GM18511 (cell line): ENCODE measurements around the gene PAK1.
A peak's percentile ranks its signal among the peaks of the same experiment; 100 is the strongest.

Experiments
- ATAC-seq: cut with Tn5 transposase; IDR thresholded peaks from one replicate; pipeline ENCODE4 v1.9.1; 2021; ENCODE audit warnings: mild to moderate bottlenecking, moderate library complexity; ENCODE audit not compliant: unreplicated experiment

The PAK1 gene

GRCh38 chr11:77475206-77475605, 1.3 kb upstream of the PAK1 start:
- ATAC-seq, result no peak

- ATAC-seq, result no peak
Measured at GRCh38 chr11:77474684-77475060, 778 bp upstream of the PAK1 start.

GRCh38 chr11:77472991-77473800, 698 bp downstream of the PAK1 start:
- peak; percentile 42 for ATAC-seq

GRCh38 chr11:77471558-77472193, 2.2 kb downstream of the PAK1 start:
- ATAC-seq, result no peak

- no peak for ATAC-seq
Measured at GRCh38 chr11:77470971-77471370, 2.9 kb downstream of the PAK1 start.

- peak; percentile 51 for ATAC-seq
Measured at GRCh38 chr11:77470504-77470903, 3.4 kb downstream of the PAK1 start.

- no peak for ATAC-seq
Measured at GRCh38 chr11:77468527-77468926, 5.4 kb downstream of the PAK1 start.

GRCh38 chr11:77467993-77468392, 5.9 kb downstream of the PAK1 start:
- no peak for ATAC-seq

- ATAC-seq, result no peak
Measured at GRCh38 chr11:77467233-77467632, 6.7 kb downstream of the PAK1 start.

GRCh38 chr11:77457340-77457739, 16.6 kb downstream of the PAK1 start:
- ATAC-seq, result peak; percentile 24

GRCh38 chr11:77455740-77456139, 18.2 kb downstream of the PAK1 start:
- ATAC-seq, result peak; percentile 52

- no peak for ATAC-seq
Measured at GRCh38 chr11:77454867-77455655, 18.8 kb downstream of the PAK1 start.

GRCh38 chr11:77450227-77450626, 23.7 kb downstream of the PAK1 start:
- ATAC-seq, result no peak

GRCh38 chr11:77449784-77450183, 24.1 kb downstream of the PAK1 start:
- no peak for ATAC-seq

GRCh38 chr11:77449060-77449521, 24.8 kb downstream of the PAK1 start:
- ATAC-seq, result peak; percentile 69

GRCh38 chr11:77448269-77448668, 25.6 kb downstream of the PAK1 start:
- no peak for ATAC-seq

- ATAC-seq, result no peak
Measured at GRCh38 chr11:77446911-77447629, 26.8 kb downstream of the PAK1 start.

- no peak for ATAC-seq
Measured at GRCh38 chr11:77444261-77444660, 29.6 kb downstream of the PAK1 start.

GRCh38 chr11:77442394-77443053, 31.4 kb downstream of the PAK1 start:
- ATAC-seq, result peak; percentile 62

- ATAC-seq, result no peak
Measured at GRCh38 chr11:77441426-77441825, 32.5 kb downstream of the PAK1 start.
